Cortex of kidney (tissue), 1 donor: ENCODE results near the gene ATOX1.
"Not testable (repeated sequence)": the region's sequence is repeated elsewhere in the genome, so short reads cannot be mapped to it uniquely, and the experiment has no call there.

Experiments used
- DNase-seq: peaks from one replicate; lab custom pipeline; 2025; lab: John Stamatoyannopoulos, UW

ATOX1 gene

GRCh38 chr5:151733358-151734063 lies 24.9 kb downstream of the ATOX1 start:
- no peak for DNase-seq

DNA sequence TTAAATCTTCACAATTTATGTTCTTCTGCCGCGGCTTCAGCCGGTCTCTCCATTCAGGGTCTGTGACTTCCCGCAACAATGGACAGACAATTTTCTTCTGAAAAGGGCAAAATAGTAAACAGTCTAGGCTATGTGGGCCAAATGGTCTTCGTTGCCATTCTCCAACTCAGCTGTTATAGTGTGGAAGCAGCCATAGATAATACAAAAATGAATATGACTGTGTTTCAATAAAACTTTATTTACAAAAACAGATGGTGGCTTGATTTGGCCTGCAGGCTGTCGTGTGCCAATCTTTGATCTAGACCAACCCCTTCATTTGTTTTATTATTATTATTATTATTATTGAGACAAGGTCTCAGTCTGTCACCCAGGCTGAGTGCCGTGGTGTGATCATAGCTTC lies 28.1 kb downstream of the ATOX1 start:
- DNase-seq = no peak

- DNase-seq = not testable (repeated sequence)
Observed at GRCh38 chr5:151729597-151729996, 28.8 kb downstream of the ATOX1 start.

- no peak for DNase-seq
Observed at GRCh38 chr5:151724360-151724759, 34.1 kb downstream of the ATOX1 start.

DNA sequence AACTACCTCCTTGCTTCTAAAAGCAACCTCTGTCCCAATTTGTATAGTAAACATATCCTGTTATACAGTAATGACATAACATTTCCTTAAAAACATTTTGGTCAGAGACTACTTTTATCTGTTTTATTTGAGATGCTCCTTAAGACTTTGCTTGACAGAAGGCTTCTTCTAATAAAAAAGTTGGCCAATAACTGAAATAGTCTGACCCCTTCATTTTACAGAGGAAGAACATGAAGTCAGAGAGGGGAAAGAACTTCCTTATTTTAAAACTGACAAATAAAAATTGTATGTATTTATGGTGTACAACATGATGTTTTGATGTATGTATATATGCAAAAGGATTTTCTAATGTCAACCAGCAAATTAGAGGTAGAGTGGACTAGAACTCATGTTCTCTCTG lies 35.9 kb downstream of the ATOX1 start:
- no peak for DNase-seq

DNA sequence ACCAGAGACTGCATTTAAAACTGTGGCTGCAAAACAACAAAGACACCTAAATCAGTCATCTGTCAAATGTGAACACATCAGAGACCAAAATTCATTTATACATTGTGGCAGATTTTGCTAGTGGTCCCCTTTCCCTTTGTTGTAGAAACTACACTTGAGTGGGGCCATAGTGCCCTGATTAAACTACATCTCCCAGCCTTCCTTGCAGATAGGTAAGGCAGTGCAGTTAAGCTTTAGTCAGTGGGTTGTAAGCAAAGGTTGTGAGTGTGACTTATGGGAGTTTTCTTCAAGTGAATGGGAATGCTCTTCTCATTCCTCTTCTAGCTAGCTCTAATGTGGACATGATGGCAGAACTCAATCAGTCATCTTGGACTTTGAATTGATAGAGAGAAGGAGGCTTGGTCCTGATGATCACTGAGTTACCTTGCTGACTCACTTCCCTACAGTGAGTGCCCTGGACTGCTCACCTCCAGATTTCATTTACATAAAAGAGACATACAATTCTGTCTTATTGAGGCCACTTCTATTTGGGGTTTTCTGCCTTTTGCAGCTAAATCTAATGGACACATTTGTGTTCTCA lies 36.5 kb downstream of the ATOX1 start:
- DNase-seq = no peak

GRCh38 chr5:151721087-151721646 lies 37.3 kb downstream of the ATOX1 start:
- DNase-seq = no peak

DNA sequence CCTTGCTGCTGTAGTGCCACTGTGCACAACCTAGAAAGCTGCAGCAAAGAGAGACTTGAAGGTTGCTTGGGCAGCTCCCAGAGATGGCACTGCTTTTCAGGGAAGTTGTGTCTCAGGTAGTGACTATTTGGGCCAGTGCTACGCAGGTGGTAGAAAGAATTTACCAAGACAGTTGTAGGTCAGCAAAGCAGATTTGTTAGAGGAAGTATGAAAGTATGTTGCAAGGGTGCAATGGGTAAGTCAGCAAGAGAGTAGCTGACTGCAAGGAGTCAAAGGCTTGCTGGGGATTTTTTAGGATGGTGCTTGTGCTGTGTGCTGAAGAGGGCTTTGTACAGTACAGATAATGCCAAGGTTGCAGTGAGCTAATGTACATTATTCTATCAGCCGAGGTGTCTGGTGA lies 38.2 kb downstream of the ATOX1 start:
- DNase-seq = no peak

DNA sequence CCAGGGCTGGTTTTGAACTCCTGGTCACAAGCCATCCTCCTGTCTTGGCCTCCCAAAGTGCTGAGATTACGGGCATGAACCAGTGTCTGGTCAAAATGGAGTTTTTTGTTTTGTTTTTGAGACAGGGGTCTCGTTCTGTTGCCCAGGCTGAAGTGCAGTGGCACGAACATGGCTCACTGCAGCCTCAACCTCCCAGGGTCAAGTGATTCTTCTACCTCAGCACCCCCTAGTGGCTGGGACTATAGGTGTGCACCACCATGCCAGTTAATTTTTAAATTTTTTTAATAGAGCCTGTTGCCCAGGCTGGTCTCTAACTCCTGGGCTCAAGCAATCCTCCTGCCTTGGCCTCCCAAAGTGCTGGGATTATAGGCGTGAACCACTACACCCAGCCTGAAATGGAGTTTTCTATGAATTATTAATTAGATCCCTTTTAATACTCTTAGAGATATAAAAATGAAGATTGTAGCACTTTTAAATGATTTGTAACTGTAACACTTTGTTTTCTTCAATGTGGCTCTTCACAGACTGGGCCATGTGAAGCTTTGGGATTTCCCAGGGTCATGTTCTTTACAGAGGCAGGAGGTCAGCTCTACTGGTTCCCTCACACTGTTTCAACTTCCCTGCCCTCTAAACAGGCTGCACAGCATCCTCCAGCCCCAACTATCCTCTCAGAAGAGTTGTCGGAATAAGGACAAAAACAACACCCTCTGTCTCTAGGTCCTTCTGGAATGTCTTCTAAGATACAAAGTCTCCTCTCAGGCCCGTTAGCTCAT lies 39.0 kb downstream of the ATOX1 start:
- DNase-seq = no peak

DNA sequence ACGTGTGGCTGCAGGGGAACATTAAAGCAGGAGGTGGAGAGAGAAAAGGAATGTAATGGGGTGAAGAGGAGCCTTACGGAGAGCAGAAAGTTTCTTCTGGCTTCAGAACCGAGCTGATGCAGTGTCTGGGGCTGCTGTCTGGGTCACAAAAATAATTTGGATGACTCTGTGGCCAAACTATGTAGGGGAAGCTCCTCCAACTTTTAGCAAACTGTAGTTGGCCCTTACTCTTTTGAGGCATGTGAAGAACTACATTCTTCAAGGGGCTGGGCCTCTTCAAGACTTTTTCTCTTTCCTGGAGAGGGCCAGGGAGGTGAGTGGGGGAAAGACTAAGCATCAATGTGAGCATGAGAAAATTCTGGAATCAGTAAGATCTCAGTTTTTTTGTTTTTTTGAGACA lies 39.8 kb downstream of the ATOX1 start:
- DNase-seq = no peak

DNA sequence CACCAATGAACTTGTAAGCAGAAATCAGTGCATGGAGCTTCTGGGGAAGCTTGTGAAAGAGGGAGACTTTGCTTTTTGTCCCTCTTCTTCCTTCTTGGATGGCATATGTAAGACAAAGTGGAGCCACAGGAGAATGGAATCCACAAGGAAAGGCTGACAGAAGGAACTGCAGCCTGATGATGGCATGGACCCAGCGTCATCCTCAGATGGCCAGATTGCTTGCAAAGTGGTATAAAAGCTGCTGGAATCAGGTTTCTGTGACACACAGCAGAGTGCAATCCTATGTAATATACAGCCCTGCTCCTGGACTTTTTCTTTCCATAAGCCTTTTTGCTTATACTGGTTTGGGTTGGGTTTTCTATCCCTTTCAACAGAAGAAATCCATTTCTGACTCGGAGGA lies 40.3 kb downstream of the ATOX1 start:
- no peak for DNase-seq

DNA sequence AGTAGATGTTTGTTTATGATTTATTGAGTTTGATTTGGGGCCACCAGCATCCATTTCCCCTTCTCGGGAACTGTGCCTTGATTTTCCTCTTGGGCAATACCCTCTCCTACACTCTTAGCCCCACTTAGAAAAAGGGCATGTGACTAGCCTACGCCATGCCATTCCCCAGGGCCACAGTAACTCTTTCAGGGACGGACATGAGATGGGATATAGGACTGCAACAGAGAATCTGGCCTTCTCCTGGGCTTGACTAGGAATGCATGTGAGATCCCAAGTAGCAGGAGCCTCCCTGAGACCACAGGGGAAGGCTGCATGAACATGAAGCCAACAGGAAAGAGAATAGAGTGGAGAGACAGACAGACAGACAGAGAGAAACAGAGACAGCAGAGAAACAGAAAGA lies 41.0 kb downstream of the ATOX1 start:
- no peak for DNase-seq

DNA sequence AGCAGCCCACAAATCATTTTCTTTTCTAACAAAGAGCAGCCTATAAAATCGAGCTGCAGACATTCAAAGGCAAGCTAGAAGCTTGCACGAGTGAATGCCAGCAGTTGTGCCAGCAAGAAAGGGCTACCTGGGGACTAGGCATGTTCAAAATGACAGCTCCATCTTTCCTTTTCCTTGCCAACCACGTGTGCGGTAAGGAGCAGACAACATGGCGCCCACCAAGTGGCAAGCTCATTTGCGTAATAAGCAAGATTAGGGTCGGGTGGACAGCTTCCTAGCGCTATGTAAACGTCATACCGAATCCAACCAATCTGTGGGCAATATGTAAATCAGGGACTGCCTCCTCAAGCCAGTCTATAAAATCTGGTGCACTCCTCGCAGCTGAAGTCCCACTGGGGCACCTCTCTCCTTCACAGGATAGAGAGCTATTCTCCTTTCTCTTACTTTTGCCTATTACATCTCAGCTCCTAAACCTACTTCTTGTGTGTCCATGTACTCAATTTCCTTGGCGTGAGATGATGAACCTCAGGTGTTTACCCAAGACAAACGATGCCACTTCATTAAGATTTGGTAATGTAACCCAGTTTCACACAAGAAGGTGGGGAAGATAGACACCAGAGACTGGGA lies 49.2 kb downstream of the ATOX1 start:
- DNase-seq = no peak

GRCh38 chr5:151708126-151708525 lies 50.3 kb downstream of the ATOX1 start:
- DNase-seq = no peak

DNA sequence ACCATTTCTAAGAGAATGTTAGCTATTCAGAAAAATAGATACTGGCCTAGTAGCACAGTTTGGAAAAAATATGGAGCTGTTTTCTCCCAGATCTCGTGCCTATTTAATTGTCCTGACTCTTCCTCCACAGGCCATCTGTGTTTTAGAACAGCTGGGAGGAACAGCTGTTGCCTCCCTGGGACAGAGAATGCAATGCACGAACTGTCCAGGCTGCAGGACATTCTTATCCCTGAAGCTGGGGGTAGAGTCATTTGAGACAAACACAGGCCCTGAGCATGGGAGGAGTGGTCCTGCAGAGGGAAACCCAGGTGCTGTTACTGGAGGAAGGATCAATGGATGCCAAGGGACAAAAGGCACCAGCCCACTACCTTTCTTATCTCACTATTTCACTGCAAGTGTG lies 50.9 kb downstream of the ATOX1 start:
- no peak for DNase-seq

- no peak for DNase-seq
Observed at GRCh38 chr5:151706906-151707305, 51.5 kb downstream of the ATOX1 start.

- no peak for DNase-seq
Observed at GRCh38 chr5:151703780-151704179, 54.7 kb downstream of the ATOX1 start.

GRCh38 chr5:151703227-151703626 lies 55.2 kb downstream of the ATOX1 start:
- no peak for DNase-seq

- no peak for DNase-seq
Observed at GRCh38 chr5:151700820-151701219, 57.6 kb downstream of the ATOX1 start.

- no peak for DNase-seq
Observed at GRCh38 chr5:151700296-151700695, 58.1 kb downstream of the ATOX1 start.

DNA sequence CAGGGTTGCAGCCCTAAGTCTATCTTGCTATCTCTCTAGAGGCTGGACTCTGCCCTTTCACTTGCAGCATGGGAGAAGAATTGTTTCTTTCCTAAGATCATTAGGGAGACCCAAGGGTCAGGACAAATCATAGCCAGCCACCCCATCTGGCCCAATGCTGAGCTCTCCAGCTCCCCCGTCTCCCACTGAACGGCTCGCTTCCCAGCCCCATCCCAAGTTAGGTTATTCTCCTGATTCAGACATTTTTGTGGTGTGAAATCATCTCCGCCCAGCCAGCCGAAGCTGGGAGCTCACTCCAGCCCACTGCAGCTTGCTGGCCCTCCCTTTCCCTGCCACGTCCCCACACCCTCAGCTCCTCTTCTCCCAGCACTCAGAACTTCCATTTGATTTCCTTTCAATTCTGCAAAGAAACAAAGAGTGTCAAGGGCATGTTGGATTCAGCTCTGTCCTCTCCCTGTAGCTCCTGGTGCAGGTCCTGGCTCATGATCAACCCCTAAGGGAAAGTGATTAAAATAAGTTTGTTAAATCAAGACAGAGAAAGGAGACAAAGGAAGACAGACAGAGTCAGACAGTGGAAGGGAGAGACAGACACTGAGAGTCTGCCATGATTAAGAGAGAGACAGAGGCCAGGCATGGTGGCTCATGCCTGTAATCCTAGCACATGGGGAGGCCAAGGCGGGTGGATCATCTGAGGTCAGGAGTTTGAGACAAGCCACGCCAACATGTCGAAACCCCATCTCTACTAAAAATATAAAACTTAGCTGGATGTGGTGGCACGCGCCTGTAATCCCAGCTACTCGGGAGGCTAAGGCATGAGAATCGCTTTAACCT lies 59.1 kb downstream of the ATOX1 start:
- DNase-seq = no peak

DNA sequence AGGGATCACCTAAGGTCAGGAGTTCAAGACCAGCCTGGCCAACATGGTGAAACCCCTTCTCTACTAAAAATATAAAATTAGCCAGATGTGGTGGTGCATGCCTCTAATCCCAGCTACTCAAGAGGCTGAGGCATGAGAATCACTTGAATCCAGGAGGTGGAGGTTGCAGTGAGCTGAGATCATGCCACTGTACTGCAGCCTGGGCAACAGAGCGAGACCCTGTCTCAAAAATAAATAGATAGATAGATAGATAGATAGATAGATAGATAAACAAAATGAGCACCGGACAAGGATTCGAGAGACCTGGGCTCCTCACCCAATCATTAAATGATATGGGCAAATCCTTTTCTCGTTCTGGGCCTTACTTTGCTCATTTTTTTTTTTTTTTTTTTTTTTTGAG lies 60.4 kb downstream of the ATOX1 start:
- DNase-seq = not testable (repeated sequence)
